Loucy (cell line): ENCODE results near the gene STAC2.

Experiments used
- H2AFZ ChIP-seq: fragments of 200-600 bp; sonication (generic); 2 replicates; pipeline ENCODE4 v1.6.0; 2016; ENCODE audit warnings: antibody characterized with exemption, mild to moderate bottlenecking, low read length, moderate library complexity
- H3F3A ChIP-seq: fragments of 200-600 bp; 2 replicates; pipeline ENCODE4 v1.6.0; 2016; ENCODE audit warnings: antibody characterized with exemption, low read depth, mild to moderate bottlenecking
- H3K27me3 ChIP-seq: fragments of 200-600 bp; sonication (generic); 2 replicates; pipeline ENCODE4 v1.6.1; 2014; ENCODE audit warnings: low read length, mild to moderate bottlenecking; ENCODE audit not compliant: insufficient read depth, poor library complexity, severe bottlenecking
- H3K36me3 ChIP-seq: fragments of 200-600 bp; sonication (generic); 2 replicates; pipeline ENCODE4 v1.6.1; 2016; ENCODE audit warnings: low read length; ENCODE audit not compliant: insufficient read depth
- H3K4me1 ChIP-seq: fragments of 200-600 bp; sonication (generic); 2 replicates; pipeline ENCODE4 v1.5.1; 2014; ENCODE audit warnings: low read length, mild to moderate bottlenecking; ENCODE audit not compliant: insufficient read depth, poor library complexity, severe bottlenecking
- H3K4me2 ChIP-seq: fragments of 200-600 bp; sonication (generic); 2 replicates; pipeline ENCODE4 v1.6.0; 2014; ENCODE audit warnings: antibody characterized with exemption, low read length, low read depth, mild to moderate bottlenecking; ENCODE audit not compliant: poor library complexity, severe bottlenecking
- H3K4me3 ChIP-seq: fragments of 200-600 bp; sonication (generic); 2 replicates; pipeline ENCODE4 v1.5.1; 2014; ENCODE audit warnings: low read length, mild to moderate bottlenecking, mixed read lengths; ENCODE audit not compliant: poor library complexity, severe bottlenecking
- H3K79me2 ChIP-seq: fragments of 200-600 bp; sonication (generic); 2 replicates; pipeline ENCODE4 v1.6.1; 2014; ENCODE audit warnings: low read length; ENCODE audit not compliant: insufficient read depth
- H3K9ac ChIP-seq: fragments of 200-600 bp; sonication (generic); 2 replicates; pipeline ENCODE4 v1.6.0; 2014; ENCODE audit warnings: mild to moderate bottlenecking, low read depth, low read length, moderate library complexity; ENCODE audit not compliant: poor library complexity, severe bottlenecking
- H3K9me2 ChIP-seq: fragments of 200-600 bp; sonication (generic); replicated peaks from 2 replicates; pipeline ENCODE4 v1.6.1; 2016; ENCODE audit warnings: low read depth, low read length, mixed read lengths
- H3K9me3 ChIP-seq: fragments of 200-600 bp; sonication (generic); 2 replicates; pipeline ENCODE4 v1.6.1; 2014; ENCODE audit warnings: mild to moderate bottlenecking, antibody characterized with exemption, low read length, low read depth; ENCODE audit not compliant: insufficient read depth
- H4K20me1 ChIP-seq: fragments of 200-600 bp; sonication (generic); 2 replicates; pipeline ENCODE4 v1.6.0; 2014; ENCODE audit warnings: antibody characterized with exemption, low read length, mild to moderate bottlenecking; ENCODE audit not compliant: insufficient read depth, poor library complexity, severe bottlenecking
- CTCF ChIP-seq: fragments of 200-600 bp; sonication (generic); conservative IDR thresholded peaks from 2 replicates; pipeline ENCODE4 v1.5.1; 2014; ENCODE audit warnings: mild to moderate bottlenecking, antibody characterized with exemption, low read length
- EZH2phosphoT487 ChIP-seq: fragments of 200-600 bp; IDR thresholded peaks from 2 replicates; pipeline ENCODE4 v1.6.1; 2018; ENCODE audit warnings: antibody characterized with exemption, mild to moderate bottlenecking, moderate library complexity, borderline replicate concordance

Gene STAC2

GRCh38 chr17:39225959-39226683 is 376 bp upstream of the STAC2 start:
- Histone ChIP-seq H3K4me3 (no peak overlapping the region), H4K20me1 (no peaks in the 10 kb centered on the region), H3K4me1 (no peaks in the 10 kb centered on the region), H3K9me2 (no peaks in the 10 kb centered on the region), H2AFZ (no peak overlapping the region), H3K27me3 (no peaks in the 10 kb centered on the region), H3K79me2 (no peaks in the 10 kb centered on the region), H3F3A (no peaks in the 10 kb centered on the region), H3K9ac (no peak overlapping the region), H3K9me3 (no peaks in the 10 kb centered on the region), H3K4me2 (no peak overlapping the region), H3K36me3 (no peaks in the 10 kb centered on the region)
- TF ChIP-seq EZH2phosphoT487: no peak
- TF ChIP-seq CTCF: no peak

- Histone ChIP-seq H3K9ac (no peak overlapping the region), H2AFZ (no peak overlapping the region), H3K9me2 (no peaks in the 10 kb centered on the region), H3K4me3 (no peak overlapping the region), H3K79me2 (no peaks in the 10 kb centered on the region), H3K27me3 (no peaks in the 10 kb centered on the region), H3K4me2 (no peak overlapping the region), H3K4me1 (no peaks in the 10 kb centered on the region), H4K20me1 (no peaks in the 10 kb centered on the region), H3K9me3 (no peaks in the 10 kb centered on the region), H3F3A (no peaks in the 10 kb centered on the region), H3K36me3 (no peaks in the 10 kb centered on the region)
- TF ChIP-seq EZH2phosphoT487 (no peak), CTCF (no peak)
Measured at GRCh38 chr17:39224778-39225307, 902 bp downstream of the STAC2 start.

GRCh38 chr17:39223907-39224777 is 1.6 kb downstream of the STAC2 start:
- Histone ChIP-seq H4K20me1 (no peaks in the 10 kb centered on the region), H3K27me3 (no peaks in the 10 kb centered on the region)
- TF ChIP-seq CTCF (no peak), EZH2phosphoT487 (no peak)

More at GRCh38 chr17:39223907-39224777, 1.6 kb downstream of the STAC2 start:
- Histone ChIP-seq H3F3A (no peaks in the 10 kb centered on the region), H3K9me3 (no peaks in the 10 kb centered on the region), H3K79me2 (no peaks in the 10 kb centered on the region), H2AFZ (no peak overlapping the region), H3K36me3 (no peaks in the 10 kb centered on the region), H3K4me2 (no peak overlapping the region), H3K9ac (no peak overlapping the region), H3K4me3 (no peak overlapping the region), H3K9me2 (no peaks in the 10 kb centered on the region), H3K4me1 (no peaks in the 10 kb centered on the region)
